OCI-LY3 (cell line): ENCODE results near the gene LRRC9.
A peak's percentile ranks its signal among the peaks of the same experiment; 100 is the strongest.

Experiments used
- H2AFZ ChIP-seq: fragments of 200-600, 300-600 bp; shearing (Covaris generic); 2 replicates; pipeline ENCODE4 v1.6.0; 2014; ENCODE audit warnings: antibody characterized with exemption, low read depth, low read length
- H3K27ac ChIP-seq: fragments of 200-600, 300-600 bp; sonication (generic); 2 replicates; pipeline ENCODE4 v1.5.1; 2014; ENCODE audit warnings: mild to moderate bottlenecking, low read length, moderate library complexity, mixed read lengths
- H3K27me3 ChIP-seq: fragments of 200-600, 300-600 bp; sonication (generic); 2 replicates; pipeline ENCODE4 v1.6.1; 2014; ENCODE audit warnings: low read depth, low read length, mixed read lengths
- H3K36me3 ChIP-seq: fragments of 200-600, 300-600 bp; sonication (generic); replicated peaks from 2 replicates; pipeline ENCODE3; 2014; ENCODE audit warnings: low read depth, low read length, mixed read lengths
- H3K4me1 ChIP-seq: fragments of 300-600, 200-600 bp; sonication (generic); 2 replicates; pipeline ENCODE4 v1.6.1; 2014; ENCODE audit warnings: low read length, mixed read lengths
- H3K4me2 ChIP-seq: fragments of 200-600, 300-600 bp; sonication (generic); 2 replicates; pipeline ENCODE4 v1.6.1; 2014; ENCODE audit warnings: low read length, mixed read lengths
- H3K4me3 ChIP-seq: fragments of 300-600, 200-600 bp; sonication (generic); 2 replicates; pipeline ENCODE4 v1.5.1; 2014; ENCODE audit warnings: antibody characterized with exemption, mild to moderate bottlenecking, low read length, moderate library complexity
- H3K79me2 ChIP-seq: fragments of 300-600, 200-600 bp; shearing (Covaris generic); 2 replicates; pipeline ENCODE4 v1.6.1; 2014; ENCODE audit warnings: mild to moderate bottlenecking, low read length, mixed read lengths
- H3K9ac ChIP-seq: fragments of 300-600, 200-600 bp; shearing (Covaris generic); 2 replicates; pipeline ENCODE4 v1.6.0; 2014; ENCODE audit warnings: mild to moderate bottlenecking, low read length, moderate library complexity
- H3K9me3 ChIP-seq: fragments of 200-600, 300-600 bp; shearing (Covaris generic); 2 replicates; pipeline ENCODE4 v1.6.1; 2014; ENCODE audit warnings: low read length, mixed read lengths; ENCODE audit not compliant: insufficient read depth
- H4K20me1 ChIP-seq: fragments of 200-600, 300-600 bp; sonication (generic); 2 replicates; pipeline ENCODE4 v1.6.1; 2016; ENCODE audit warnings: low read length, mixed read lengths; ENCODE audit not compliant: insufficient read depth
- CTCF ChIP-seq: fragments of 200-600, 300-600 bp; sonication (generic); IDR thresholded peaks from 2 replicates; pipeline ENCODE4 v1.5.1; 2014; ENCODE audit warnings: antibody characterized with exemption, low read length, low read depth
- EZH2phosphoT487 ChIP-seq: fragments of 200-600 bp; shearing (Covaris generic); IDR thresholded peaks from 2 replicates; pipeline ENCODE4 v1.6.1; 2018; ENCODE audit warnings: antibody characterized with exemption, mixed run types, low read depth

Gene LRRC9

GRCh38 chr14:59964251-59965007, 44.5 kb downstream of the LRRC9 start:
- no peaks in the 10 kb centered on the region for H4K20me1 ChIP-seq
- TF ChIP-seq CTCF (no peak), EZH2phosphoT487 (no peak)
- peak overlapping the region; percentile 66 for H3K4me2 ChIP-seq
- H3K4me1 ChIP-seq, result peaks cover 16% of the 10 kb centered on the region
- peak overlapping the region; percentile 77 for H3K4me3 ChIP-seq
- H3K27ac ChIP-seq, result no peak overlapping the region
- H3K27me3 ChIP-seq, result no peaks in the 10 kb centered on the region
- H3K36me3 ChIP-seq, result no peaks in the 10 kb centered on the region
- H3K79me2 ChIP-seq, result no peaks in the 10 kb centered on the region
- peak overlapping the region; percentile 61 for H3K9ac ChIP-seq
- no peaks in the 10 kb centered on the region for H3K9me3 ChIP-seq
- peak overlapping the region; percentile 93 for H2AFZ ChIP-seq

- H3K4me3 ChIP-seq, result no peak overlapping the region
- no peaks in the 10 kb centered on the region for H3K27me3 ChIP-seq
- H2AFZ ChIP-seq, result no peak overlapping the region
- H3K27ac ChIP-seq, result no peak overlapping the region
- peaks cover 6% of the 10 kb centered on the region for H3K4me1 ChIP-seq
- H3K36me3 ChIP-seq, result no peaks in the 10 kb centered on the region
- no peaks in the 10 kb centered on the region for H3K9me3 ChIP-seq
- H3K4me2 ChIP-seq, result no peak overlapping the region
- H3K79me2 ChIP-seq, result no peaks in the 10 kb centered on the region
- H3K9ac ChIP-seq, result no peak overlapping the region
- TF ChIP-seq CTCF, result no peak
- TF ChIP-seq EZH2phosphoT487, result no peak
- H4K20me1 ChIP-seq, result no peaks in the 10 kb centered on the region
Measured at GRCh38 chr14:59969319-59969718, 49.4 kb downstream of the LRRC9 start.

- Histone ChIP-seq H3K9ac (no peak overlapping the region), H2AFZ (no peak overlapping the region), H3K4me1 (no peaks in the 10 kb centered on the region), H3K4me3 (no peak overlapping the region), H4K20me1 (no peaks in the 10 kb centered on the region), H3K27ac (no peak overlapping the region), H3K4me2 (no peak overlapping the region), H3K79me2 (no peaks in the 10 kb centered on the region), H3K27me3 (no peaks in the 10 kb centered on the region), H3K36me3 (no peaks in the 10 kb centered on the region), H3K9me3 (no peaks in the 10 kb centered on the region)
- TF ChIP-seq CTCF (no peak), EZH2phosphoT487 (no peak)
Measured at GRCh38 chr14:59981564-59981963, 61.6 kb downstream of the LRRC9 start.

- Histone ChIP-seq H3K9me3 (no peaks in the 10 kb centered on the region), H3K27me3 (no peaks in the 10 kb centered on the region), H3K27ac (no peak overlapping the region), H4K20me1 (no peaks in the 10 kb centered on the region), H3K4me2 (no peak overlapping the region), H3K36me3 (no peaks in the 10 kb centered on the region), H3K9ac (no peak overlapping the region), H3K4me3 (no peak overlapping the region), H3K4me1 (no peaks in the 10 kb centered on the region), H3K79me2 (no peaks in the 10 kb centered on the region), H2AFZ (no peak overlapping the region)
- TF ChIP-seq EZH2phosphoT487 (no peak), CTCF (no peak)
Measured at GRCh38 chr14:59983048-59983447, 63.1 kb downstream of the LRRC9 start.
